ENCODE measurements around the gene HSPA12A.

HSPA12A gene

GRCh38 chr10:116663342-116663741 lies 79.0 kb downstream of the HSPA12A start:
- DNase-seq = no peak

GRCh38 chr10:116660860-116661259 lies 81.5 kb downstream of the HSPA12A start:
- no peak for DNase-seq

DNA sequence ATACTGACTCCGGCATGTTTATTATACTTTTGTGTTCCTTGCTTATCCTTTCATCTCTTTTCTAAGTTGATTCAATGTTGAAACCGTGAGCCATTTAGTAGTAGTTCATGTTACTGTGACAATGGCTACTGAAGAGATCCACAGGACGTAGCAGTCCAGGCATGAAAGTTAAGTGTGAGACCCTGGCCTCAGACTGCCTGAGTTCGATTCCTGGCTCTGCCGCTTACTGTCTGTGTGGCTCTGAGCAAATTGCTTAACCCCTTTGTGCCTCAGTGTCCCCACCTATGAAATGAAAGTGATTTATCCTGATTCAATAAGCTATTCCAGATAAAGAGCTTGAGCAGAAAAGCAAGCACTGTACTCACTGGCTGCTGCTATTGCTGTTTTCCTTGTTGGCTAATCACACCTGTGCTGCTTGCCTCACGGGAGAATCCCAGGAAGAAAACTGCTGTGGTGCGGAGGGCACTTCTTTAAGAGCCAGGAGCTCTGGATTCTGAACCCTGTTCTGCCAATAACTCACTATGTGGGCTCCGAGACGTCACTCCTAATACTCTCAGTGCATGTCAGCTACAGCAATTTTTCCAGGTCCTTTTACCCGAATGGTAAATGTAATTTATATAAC lies 83.2 kb downstream of the HSPA12A start:
- DNase-seq = no peak

GRCh38 chr10:116657863-116658551 lies 84.4 kb downstream of the HSPA12A start:
- DNase-seq = no peak

- DNase-seq = no peak
These were observed 86.3 kb downstream of the HSPA12A start for GRCh38 chr10:116656044-116656443.

GRCh38 chr10:116655568-116655967 lies 86.8 kb downstream of the HSPA12A start:
- no peak for DNase-seq

GRCh38 chr10:116654816-116655215 lies 87.5 kb downstream of the HSPA12A start:
- DNase-seq = no peak

DNA sequence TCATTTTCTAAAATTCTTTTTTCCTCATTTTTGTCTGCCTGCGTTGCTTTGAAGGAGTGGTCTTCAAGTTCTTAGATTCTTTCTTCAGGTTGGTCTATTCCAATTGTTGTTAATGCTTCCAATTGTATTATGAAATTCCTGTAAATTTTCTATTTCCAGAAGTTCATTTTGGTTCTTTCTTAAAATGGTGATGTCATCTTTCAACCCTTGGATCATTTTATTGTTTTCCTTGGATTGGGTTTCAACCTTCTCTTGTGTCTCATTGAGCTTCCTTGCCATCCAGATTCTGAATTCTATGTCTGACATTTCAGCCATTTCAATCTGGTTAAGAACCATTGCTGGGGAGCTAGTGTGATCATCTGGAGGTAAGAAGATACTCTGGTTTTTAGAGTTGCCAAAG lies 88.5 kb downstream of the HSPA12A start:
- no peak for DNase-seq

DNA sequence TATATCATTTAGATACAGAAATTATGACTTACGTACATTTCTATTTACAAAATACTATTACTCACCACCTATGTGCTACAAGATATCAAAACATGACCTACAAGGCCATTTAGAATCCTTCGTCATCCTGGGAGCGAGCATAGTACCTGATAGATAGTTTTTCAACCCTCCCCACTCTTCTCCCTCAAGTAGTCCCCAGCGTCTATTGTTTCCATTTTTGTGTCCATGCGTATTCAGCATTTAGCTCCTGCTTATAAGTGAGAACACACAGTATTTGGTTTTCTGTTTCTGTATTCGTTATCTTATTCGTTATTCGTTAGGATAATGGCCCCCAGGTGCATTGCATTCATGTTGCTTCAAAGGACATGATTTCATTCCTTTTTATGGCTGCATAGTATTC lies 93.5 kb downstream of the HSPA12A start:
- no peak for DNase-seq

- no peak for DNase-seq
These were observed 95.9 kb downstream of the HSPA12A start for GRCh38 chr10:116646502-116646901.

DNA sequence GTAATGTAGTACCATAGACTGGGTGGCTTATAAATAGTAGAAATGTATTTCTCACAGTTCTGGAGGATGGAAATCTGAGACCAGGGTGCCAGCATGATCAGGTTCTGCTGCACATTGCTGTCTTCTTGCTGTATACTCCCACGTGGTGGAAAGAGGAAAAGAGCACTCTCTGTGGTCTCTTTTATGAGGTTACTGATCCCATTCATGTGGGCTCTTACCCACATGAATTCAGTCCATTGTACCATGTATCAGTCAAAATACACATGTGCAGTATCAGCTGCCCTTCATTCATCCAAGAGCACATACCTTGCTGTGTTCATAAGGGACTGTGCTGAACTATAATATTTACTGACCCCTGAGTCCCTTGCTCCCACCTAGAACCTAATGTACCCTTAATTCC lies 104.5 kb downstream of the HSPA12A start:
- no peak for DNase-seq

DNA sequence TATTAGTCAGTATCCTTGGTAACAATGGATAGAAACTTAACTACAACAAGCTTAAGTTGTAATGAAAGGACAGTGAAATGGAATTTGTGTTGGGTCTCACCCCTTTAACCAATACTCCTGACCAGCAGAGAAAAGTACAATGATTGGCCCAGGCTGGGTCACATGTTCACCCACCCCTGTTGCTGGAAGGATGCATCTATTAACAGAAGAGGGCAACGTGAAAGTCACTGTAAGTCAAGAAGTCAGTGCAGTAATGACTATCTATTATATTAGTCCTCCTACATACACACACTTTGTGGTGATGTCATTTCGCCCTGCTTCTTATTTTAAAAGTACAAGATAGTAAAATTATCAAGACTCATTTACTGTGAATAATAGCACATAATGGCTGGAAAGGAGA lies 105.4 kb downstream of the HSPA12A start:
- DNase-seq = no peak

GRCh38 chr10:116636385-116636784 lies 106.0 kb downstream of the HSPA12A start:
- no peak for DNase-seq

GRCh38 chr10:116634126-116634975 lies 108.0 kb downstream of the HSPA12A start:
- no peak for DNase-seq

DNA sequence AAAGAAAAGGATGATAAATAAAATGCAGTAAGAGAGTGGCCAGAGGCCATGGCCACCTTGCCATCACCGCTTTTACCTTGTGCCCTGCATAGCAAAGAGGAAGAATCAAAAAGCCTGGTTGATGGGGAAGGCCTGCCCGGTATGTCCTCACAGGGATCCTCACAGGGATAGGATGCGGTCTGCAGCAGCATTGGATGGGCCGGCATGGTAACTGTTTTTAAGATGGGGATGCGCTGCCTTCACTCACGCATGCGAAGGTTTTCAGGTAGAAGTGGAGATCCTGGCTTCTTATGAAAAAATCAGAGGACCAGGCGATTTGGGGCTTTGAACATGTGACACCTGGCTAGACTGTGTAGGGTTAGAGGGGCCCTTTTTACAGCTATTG lies 109.2 kb downstream of the HSPA12A start:
- no peak for DNase-seq

DNA sequence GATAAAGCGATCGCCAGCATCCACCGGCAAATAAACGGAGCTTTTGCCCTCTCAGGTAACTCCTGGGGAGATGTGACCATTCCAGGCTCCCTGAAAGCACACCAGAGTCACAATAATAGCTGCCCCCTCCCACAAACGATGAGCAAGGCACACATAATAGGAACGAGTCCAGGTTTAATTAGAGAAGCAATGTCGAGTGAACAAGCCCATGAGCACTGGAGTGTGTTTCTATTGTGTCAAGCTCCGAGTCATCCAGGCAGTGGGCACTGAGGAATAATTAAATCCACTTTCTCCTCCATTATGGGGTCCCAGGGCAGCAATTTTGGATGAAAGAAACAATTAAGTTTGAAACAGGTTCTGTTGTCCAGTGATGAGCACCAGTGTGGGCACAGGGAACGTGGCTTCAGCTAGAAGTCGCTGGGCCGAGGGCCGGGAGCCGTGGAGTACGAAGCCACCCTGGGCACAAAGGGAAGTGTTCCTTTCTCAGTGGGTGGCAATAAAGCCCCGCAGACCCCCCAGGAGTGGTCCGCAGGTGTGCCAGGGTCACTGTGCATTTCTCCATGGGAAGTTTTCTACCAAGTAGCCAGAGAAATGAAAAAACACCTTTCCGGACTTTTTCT lies 109.7 kb downstream of the HSPA12A start:
- no peak for DNase-seq

DNA sequence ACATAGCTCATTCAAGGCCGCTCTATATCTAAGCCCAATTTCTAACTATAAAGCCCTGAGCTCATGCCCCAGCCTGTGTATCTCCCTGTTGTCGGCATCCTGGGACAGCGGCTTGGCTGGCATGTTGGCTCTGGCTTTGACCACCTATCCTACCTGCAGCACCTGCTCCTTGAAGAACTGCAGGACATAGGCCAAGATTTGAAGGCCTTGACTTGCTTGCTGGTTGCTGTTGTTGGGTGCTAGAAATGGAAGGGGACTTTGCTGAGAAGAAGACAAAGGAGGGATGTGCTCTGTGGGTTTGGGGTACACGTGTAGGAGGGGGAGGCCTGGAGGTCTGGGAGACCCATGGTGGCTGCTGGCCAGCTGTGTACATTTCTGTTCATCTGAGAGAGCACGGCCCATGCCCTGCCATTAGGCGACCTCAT lies 110.5 kb downstream of the HSPA12A start:
- DNase-seq = no peak

- DNase-seq = no peak
These were observed 112.3 kb downstream of the HSPA12A start for GRCh38 chr10:116630020-116630419.

DNA sequence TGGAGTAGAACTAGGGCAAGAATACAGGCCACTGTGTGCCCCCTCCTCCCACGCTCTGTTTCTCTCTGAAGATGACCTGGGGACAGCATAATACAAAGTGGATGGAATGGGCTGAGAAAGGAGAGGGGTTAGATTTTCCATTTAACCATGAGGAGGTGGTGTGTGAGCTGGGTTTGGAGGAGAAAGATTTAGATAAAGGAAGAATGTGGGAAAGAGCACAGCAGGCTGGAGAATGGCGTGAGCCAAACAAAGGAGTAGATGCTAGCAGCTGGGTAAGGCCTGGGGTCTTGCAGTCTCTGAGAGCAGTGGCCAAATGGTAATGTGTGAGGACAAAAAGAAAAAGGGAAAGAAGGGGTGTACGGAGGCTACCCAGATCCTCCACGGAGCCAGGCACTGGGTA lies 113.0 kb downstream of the HSPA12A start:
- DNase-seq = no peak

DNA sequence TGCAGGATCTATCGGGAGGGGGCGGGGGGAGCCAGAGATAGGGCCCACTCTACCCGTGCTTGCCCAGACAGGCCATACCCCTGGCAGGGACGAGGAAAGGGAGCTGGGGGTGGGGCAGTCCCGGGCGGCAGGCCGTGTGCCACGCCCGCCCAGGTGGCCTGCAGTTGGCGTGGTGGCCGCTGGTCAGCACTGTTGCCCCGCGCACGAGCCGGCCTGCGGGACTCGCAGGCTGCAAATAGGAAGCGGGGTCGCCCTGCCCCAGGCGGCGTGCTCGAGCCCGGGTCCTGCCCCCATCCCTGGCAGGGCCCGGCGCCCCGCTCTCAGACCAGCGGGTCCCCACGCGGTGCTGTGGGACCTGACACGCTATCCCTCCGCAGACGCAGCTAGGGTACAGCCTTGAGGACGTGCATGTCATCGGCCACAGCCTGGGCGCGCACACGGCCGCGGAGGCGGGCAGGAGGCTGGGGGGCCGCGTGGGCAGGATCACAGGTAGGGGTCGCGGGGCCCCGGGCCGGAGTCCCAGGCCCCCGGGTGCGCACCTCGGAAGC lies 114.9 kb downstream of the HSPA12A start:
- peak; percentile 36 for DNase-seq

DNA sequence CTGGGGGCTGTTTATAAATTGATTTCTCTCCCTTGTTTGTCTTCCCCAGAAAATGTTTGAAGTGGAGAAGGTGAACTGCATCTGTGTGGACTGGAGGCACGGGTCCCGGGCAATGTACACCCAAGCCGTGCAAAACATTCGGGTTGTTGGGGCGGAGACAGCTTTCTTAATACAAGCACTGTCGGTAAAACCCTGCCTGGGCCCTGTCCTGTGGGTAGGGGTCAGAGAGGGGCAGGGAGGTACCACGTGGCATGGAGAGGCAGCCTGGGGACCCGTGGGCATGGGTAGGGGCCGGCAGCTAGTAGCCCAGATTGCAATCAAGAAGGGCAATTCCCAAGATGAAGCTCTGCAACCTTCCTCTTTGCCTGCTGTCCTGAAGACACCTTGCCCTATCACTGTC lies 115.6 kb downstream of the HSPA12A start:
- DNase-seq = no peak

DNA sequence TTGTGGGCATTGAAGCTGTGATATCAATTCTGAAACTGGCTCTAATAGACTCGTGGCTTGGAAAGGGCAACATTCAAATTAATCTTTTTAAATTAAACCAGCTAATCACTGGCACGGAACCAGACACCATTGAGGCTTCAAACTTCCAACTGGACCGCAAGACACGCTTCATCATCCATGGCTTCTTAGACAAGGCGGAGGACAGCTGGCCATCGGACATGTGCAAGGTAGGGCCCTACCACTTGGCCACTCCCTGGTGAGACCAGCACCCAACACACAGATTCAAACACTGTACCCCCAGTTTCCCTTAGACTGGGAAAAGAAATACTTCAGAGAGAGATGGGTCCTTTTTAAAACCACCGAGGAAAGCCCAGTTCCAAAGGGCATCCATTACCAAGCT lies 116.5 kb downstream of the HSPA12A start:
- DNase-seq = no peak

Data from right hindlimb (tissue), 1 donor.